Heart left ventricle (tissue), 13 donors: ENCODE data around the gene MAGI1.

Source experiments
- CTCF ChIP-seq, 12 donors: fragments of 200-600 bp; sonication (generic) in 4 of 12; IDR thresholded peaks; one replicate each; pipeline versions ENCODE4 v1.5.0 to v1.8.0; 2018 to 2022; ENCODE audit warnings: antibody characterized with exemption in 12 of 12, mild to moderate bottlenecking in 5 of 12
- POLR2A ChIP-seq, 2 donors: fragments of 450-650 bp; IDR thresholded peaks; one replicate each; pipeline ENCODE4 v1.6.1; 2017; ENCODE audit warnings: antibody characterized with exemption in 2 of 2, mild to moderate bottlenecking in 2 of 2, moderate library complexity in 2 of 2
- donor health status: ischemic (EF 13 %, LVEDD 7.1; RV severe dilation, severe dysfunction).
- donor health status: DM: no; HTN: yes; CAD: no.
- donor health status: DM: no; HTN: no; CAD: no.
- donor health status: ischemic (EF 25% LVEDD 6.9; RV normal size, moderate dysfunction).
- donor health status: ischemic (EF 25% LVEDD 5.7; RV mildly dilated, moderate dysfunction).
- donor health status: ischemic (EF 35%, LVEDD 5.7; RV mildly dilated, moderate dysfunction).
- donor health status: nonischemic (EF 11% LVEDD 7.7; RV severe dilation, severe dysfunction).
- donor health status: DM: yes; HTN: yes; CAD: no.
- donor health status: PGD.
- donor health status: ischemic (EF 29% LVEDD 5.4; RV normal size, mild dysfunction).
- donor health status: nonischemic (EF 23%, LVEDD 6.1; RV moderate dilation, normal function).

- no peak for TF ChIP-seq CTCF (IDR thresholded peaks at IDR 0.05)
- TF ChIP-seq POLR2A (IDR thresholded peaks at IDR 0.05): no peak
These were observed 10.3 kb downstream of the MAGI1 start for GRCh38 chr3:66028457-66028856.
